Measurements from ENCODE around the gene CCNY. TPM values are rescaled to one million over a fixed set of nuclear protein-coding genes. Genes with fewer than 3 reads are reported as not detected.
"Not testable (repeated sequence)": the region's sequence is repeated elsewhere in the genome, so short reads cannot be mapped to it uniquely, and the experiment has no call there.

The CCNY gene
- total RNA-seq, 4 donors from 2014 or later, result 22.4 to 35.1 (median 29.9) TPM

GRCh38 chr10:35416619-35417312 is 80.5 kb downstream of the CCNY start:
- WGBS, result 74% methylated on average over 8 of the region's 8 CpGs
- Histone ChIP-seq H3K4me1 (peaks cover 34% of the 10 kb centered on the region), H3K27me3 (no peaks in the 10 kb centered on the region), H3K27ac (no peak overlapping the region), H3K4me3 (no peak overlapping the region), H3K36me3 (no peaks in the 10 kb centered on the region), H3K9me3 (no peaks in the 10 kb centered on the region)
- no peak for TF ChIP-seq POLR2AphosphoS5 (IDR thresholded peaks at IDR 0.05)
- TF ChIP-seq CTCF (IDR thresholded peaks at IDR 0.05), result no peak
- no peak for TF ChIP-seq EP300 (IDR thresholded peaks at IDR 0.05)
- no peak for TF ChIP-seq POLR2A (IDR thresholded peaks at IDR 0.05)
- peak in 1 of 2 donors; percentile 31 for DNase-seq (ENCODE audit: low spot score in 2 of 2)

DNA sequence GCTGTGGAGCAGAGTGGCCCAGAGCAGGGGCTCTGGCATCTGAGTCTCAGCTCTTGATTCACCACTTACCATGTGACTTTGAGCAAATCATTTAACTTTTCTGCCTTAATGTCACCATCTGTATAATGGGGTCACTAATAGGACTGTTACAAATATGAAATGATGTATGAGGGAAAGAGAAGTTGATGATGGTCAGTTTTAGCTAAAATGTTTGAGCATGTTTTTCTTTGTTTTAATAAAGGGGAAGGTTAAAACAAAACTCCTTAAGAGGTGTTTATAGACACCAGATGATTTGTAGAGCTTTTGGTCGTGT is 81.0 kb downstream of the CCNY start:
- no peaks in the 10 kb centered on the region for H3K9me3 ChIP-seq
- no peaks in the 10 kb centered on the region for H3K36me3 ChIP-seq
- TF ChIP-seq CTCF (IDR thresholded peaks at IDR 0.05), result no peak
- TF ChIP-seq POLR2A (IDR thresholded peaks at IDR 0.05), result no peak
- TF ChIP-seq POLR2AphosphoS5 (IDR thresholded peaks at IDR 0.05), result no peak
- TF ChIP-seq EP300 (IDR thresholded peaks at IDR 0.05), result no peak
- no peak overlapping the region for H3K27ac ChIP-seq
- 62% methylated on average over 1 of the region's 1 CpG for WGBS
- no peak overlapping the region for H3K4me3 ChIP-seq
- no peaks in the 10 kb centered on the region for H3K27me3 ChIP-seq
- peaks cover 38% of the 10 kb centered on the region for H3K4me1 ChIP-seq
- no peak for DNase-seq (ENCODE audit: low spot score in 2 of 2)

DNA sequence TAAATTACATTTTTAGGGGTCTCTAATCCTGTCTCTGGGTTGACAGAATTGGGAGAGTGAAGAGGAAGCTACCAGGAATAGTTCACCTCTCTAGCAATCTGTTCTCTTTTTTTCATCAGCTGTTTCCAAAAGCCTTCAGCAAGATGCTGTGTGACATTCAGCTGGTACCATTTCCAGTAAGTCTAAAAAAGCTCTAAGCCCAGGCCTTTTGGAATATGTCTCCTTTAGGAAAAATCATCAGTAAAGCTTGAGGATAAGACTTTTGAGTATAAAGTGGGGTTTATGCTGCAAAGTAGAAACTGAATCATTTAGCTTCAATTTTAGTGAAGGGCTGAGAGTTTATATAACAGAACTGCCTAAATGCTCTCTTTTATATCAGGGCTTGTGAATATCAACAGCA is 81.5 kb downstream of the CCNY start:
- no peak overlapping the region for H3K27ac ChIP-seq
- peaks cover 39% of the 10 kb centered on the region for H3K4me1 ChIP-seq
- TF ChIP-seq EP300 (IDR thresholded peaks at IDR 0.05), result no peak
- no peaks in the 10 kb centered on the region for H3K9me3 ChIP-seq
- no peak overlapping the region for H3K4me3 ChIP-seq
- H3K27me3 ChIP-seq, result no peaks in the 10 kb centered on the region
- no peaks in the 10 kb centered on the region for H3K36me3 ChIP-seq
- DNase-seq (ENCODE audit: low spot score in 2 of 2), result no peak

GRCh38 chr10:35418580-35418979 is 82.3 kb downstream of the CCNY start:
- DNase-seq (ENCODE audit: low spot score in 2 of 2); H3K27ac ChIP-seq; H3K36me3 ChIP-seq; H3K27me3 ChIP-seq; H3K4me3 ChIP-seq; H3K9me3 ChIP-seq: not testable (repeated sequence)
- peaks cover 39% of the 10 kb centered on the region for H3K4me1 ChIP-seq
- WGBS, result 96% methylated on average over 10 of the region's 10 CpGs

DNA sequence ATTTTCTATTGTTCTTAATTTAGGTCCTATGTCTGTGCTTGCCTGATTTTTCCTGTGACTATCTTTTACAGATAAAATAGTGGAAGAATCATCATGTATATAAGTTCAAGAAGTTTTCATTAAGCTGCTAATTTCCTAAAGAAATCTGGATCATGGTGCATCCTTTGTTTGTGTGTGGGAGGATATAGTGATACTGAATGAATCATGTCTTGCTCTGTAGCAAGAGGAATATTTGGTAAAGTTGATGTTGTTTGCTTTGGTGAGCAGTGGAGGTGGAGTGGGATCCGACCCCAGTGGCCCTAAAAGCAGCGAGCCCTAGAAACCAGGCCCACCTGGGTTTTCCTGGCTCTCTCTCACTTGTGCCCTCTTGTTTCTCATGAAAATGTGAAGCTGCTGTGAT is 83.7 kb downstream of the CCNY start:
- H3K36me3 ChIP-seq, result no peaks in the 10 kb centered on the region
- WGBS, result 73% methylated on average over 2 of the region's 2 CpGs
- H3K4me3 ChIP-seq, result no peak overlapping the region
- DNase-seq (ENCODE audit: low spot score in 2 of 2), result no peak
- no peak for TF ChIP-seq EP300 (IDR thresholded peaks at IDR 0.05)
- TF ChIP-seq POLR2AphosphoS5 (IDR thresholded peaks at IDR 0.05), result no peak
- TF ChIP-seq POLR2A (IDR thresholded peaks at IDR 0.05), result no peak
- TF ChIP-seq CTCF (IDR thresholded peaks at IDR 0.05), result no peak
- H3K4me1 ChIP-seq, result peaks cover 48% of the 10 kb centered on the region
- H3K9me3 ChIP-seq, result no peaks in the 10 kb centered on the region
- H3K27me3 ChIP-seq, result no peaks in the 10 kb centered on the region
- no peak overlapping the region for H3K27ac ChIP-seq

DNA sequence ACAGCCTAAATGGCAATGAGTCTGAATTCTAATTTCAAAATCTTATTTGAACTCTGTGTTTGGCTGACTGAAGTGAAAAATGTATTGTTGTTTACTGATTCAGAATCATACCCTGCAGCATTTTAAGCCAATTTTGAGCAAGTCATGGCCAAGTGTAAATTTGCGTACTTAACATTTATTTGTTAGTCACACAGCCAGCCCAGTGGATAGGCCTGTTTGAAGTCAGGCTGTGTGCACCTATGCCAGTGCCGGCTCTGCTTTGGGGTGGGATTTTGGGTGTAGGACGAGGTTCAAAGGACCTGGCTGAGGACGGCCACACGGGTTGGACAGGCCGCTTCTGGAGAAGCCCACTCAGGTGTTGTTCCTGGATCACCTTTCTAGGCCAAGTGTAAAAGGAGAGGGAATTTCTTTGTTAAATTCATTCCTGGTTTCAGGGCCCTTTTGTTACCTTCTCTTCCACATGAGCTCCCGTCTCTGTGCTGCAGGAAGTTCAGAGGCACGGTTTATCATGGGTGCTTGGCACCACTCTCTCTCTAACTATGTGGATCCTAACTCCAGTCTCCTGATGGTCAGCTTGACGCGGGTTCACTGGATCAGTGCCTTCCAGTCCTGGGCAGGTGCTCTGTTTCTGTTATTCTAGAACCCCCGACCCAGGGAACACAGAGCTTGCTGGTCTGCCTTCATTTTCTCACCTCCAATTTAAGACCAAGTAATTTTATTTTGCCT is 84.7 kb downstream of the CCNY start:
- DNase-seq (ENCODE audit: low spot score in 2 of 2), result no peak
- 76% methylated on average over 11 of the region's 11 CpGs for WGBS

More for the DNA sequence above, 84.7 kb downstream of the CCNY start:
- peak overlapping the region; percentile 77 for H3K27ac ChIP-seq
- H3K27me3 ChIP-seq, result no peaks in the 10 kb centered on the region
- H3K4me3 ChIP-seq, result no peak overlapping the region
- TF ChIP-seq POLR2AphosphoS5 (IDR thresholded peaks at IDR 0.05), result no peak
- no peak for TF ChIP-seq CTCF (IDR thresholded peaks at IDR 0.05)
- no peak for TF ChIP-seq POLR2A (IDR thresholded peaks at IDR 0.05)
- no peak for TF ChIP-seq EP300 (IDR thresholded peaks at IDR 0.05)
- no peaks in the 10 kb centered on the region for H3K36me3 ChIP-seq
- H3K4me1 ChIP-seq, result peaks cover 56% of the 10 kb centered on the region
- H3K9me3 ChIP-seq, result no peaks in the 10 kb centered on the region

Data from suprapubic skin (tissue), 4 donors.